NCI-H345 (cell line): ENCODE measurements around the gene WSCD2.
A peak's percentile ranks its signal among the peaks of the same experiment; 100 is the strongest.

Experiments used
- DNase-seq: peaks from one replicate; lab custom pipeline; 2025; lab: John Stamatoyannopoulos, UW

The WSCD2 gene

GRCh38 chr12:108128221-108129016 lies 669 bp upstream of the WSCD2 start:
- no peak for DNase-seq

- DNase-seq: no peak
Observed at GRCh38 chr12:108131035-108131434, 1.9 kb downstream of the WSCD2 start.

- DNase-seq: no peak
Observed at GRCh38 chr12:108131657-108132126, 2.6 kb downstream of the WSCD2 start.

GRCh38 chr12:108133482-108133881 lies 4.4 kb downstream of the WSCD2 start:
- DNase-seq: peak; percentile 1

- DNase-seq: no peak
Observed at GRCh38 chr12:108134744-108135143, 5.7 kb downstream of the WSCD2 start.

- DNase-seq: no peak
Observed at GRCh38 chr12:108135627-108136026, 6.5 kb downstream of the WSCD2 start.

GRCh38 chr12:108136697-108137096 lies 7.6 kb downstream of the WSCD2 start:
- no peak for DNase-seq

- DNase-seq: no peak
Observed at GRCh38 chr12:108139454-108139853, 10.4 kb downstream of the WSCD2 start.

- DNase-seq: no peak
Observed at GRCh38 chr12:108140501-108140900, 11.4 kb downstream of the WSCD2 start.

- no peak for DNase-seq
Observed at GRCh38 chr12:108141600-108142130, 12.6 kb downstream of the WSCD2 start.

GRCh38 chr12:108143144-108143543 lies 14.1 kb downstream of the WSCD2 start:
- no peak for DNase-seq

GRCh38 chr12:108144080-108144479 lies 15.0 kb downstream of the WSCD2 start:
- no peak for DNase-seq

- DNase-seq: no peak
Observed at GRCh38 chr12:108145011-108145410, 15.9 kb downstream of the WSCD2 start.

- no peak for DNase-seq
Observed at GRCh38 chr12:108146035-108146893, 17.2 kb downstream of the WSCD2 start.

- DNase-seq: no peak
Observed at GRCh38 chr12:108147279-108147678, 18.2 kb downstream of the WSCD2 start.

- no peak for DNase-seq
Observed at GRCh38 chr12:108148521-108149074, 19.5 kb downstream of the WSCD2 start.

GRCh38 chr12:108150436-108150835 lies 21.3 kb downstream of the WSCD2 start:
- DNase-seq: no peak

- no peak for DNase-seq
Observed at GRCh38 chr12:108151533-108152169, 22.6 kb downstream of the WSCD2 start.

- DNase-seq: no peak
Observed at GRCh38 chr12:108152170-108152538, 23.1 kb downstream of the WSCD2 start.

- no peak for DNase-seq
Observed at GRCh38 chr12:108156717-108157116, 27.6 kb downstream of the WSCD2 start.

- DNase-seq: no peak
Observed at GRCh38 chr12:108157870-108158459, 28.9 kb downstream of the WSCD2 start.

GRCh38 chr12:108162207-108162606 lies 33.1 kb downstream of the WSCD2 start:
- DNase-seq: no peak
